ENCODE data around the gene TMEM106C. TPM values are rescaled to one million over a fixed set of nuclear protein-coding genes. Genes with fewer than 3 reads are reported as not detected.
A peak's percentile ranks its signal among the peaks of the same experiment; 100 is the strongest.

Gene TMEM106C
- total and polyA plus RNA-seq, 2 of the 13 experiments (the other 11 are each of a cell fraction or from before 2014, with no cell fraction given), result 132 to 192 TPM

GRCh38 chr12:48001505-48002413 lies 38.4 kb downstream of the TMEM106C start (continued):
- TF ChIP-seq HNF1A (IDR thresholded peaks at IDR 0.05; ENCODE audit: low read depth) (no peak), HNF1A (CRISPR knock-in tag; IDR thresholded peaks at IDR 0.05; ENCODE audit: borderline replicate concordance) (0 out of 2 replicates have a peak, but pooled peaks have one; percentile 20), IKZF5 (CRISPR knock-in tag; IDR thresholded peaks at IDR 0.05) (no peak), ZBTB46 (CRISPR knock-in tag; IDR thresholded peaks at IDR 0.05; ENCODE audit: borderline replicate concordance) (no peak), ZNF280D (CRISPR knock-in tag; IDR thresholded peaks at IDR 0.05) (no peak), TGIF2 (CRISPR knock-in tag; IDR thresholded peaks at IDR 0.05) (no peak), SMARCC2 (IDR thresholded peaks at IDR 0.05) (no peak), SNAPC2 (CRISPR knock-in tag; IDR thresholded peaks at IDR 0.05) (no peak), NR2F2 (IDR thresholded peaks at IDR 0.05; ENCODE audit: borderline replicate concordance, low read depth) (no peak), SMAD3 (CRISPR knock-in tag; IDR thresholded peaks at IDR 0.05) (no peak), MXD1 (CRISPR knock-in tag; IDR thresholded peaks at IDR 0.05) (no peak), SRY (CRISPR knock-in tag; IDR thresholded peaks at IDR 0.05) (no peak), NONO (IDR thresholded peaks at IDR 0.05) (no peak), NONO (CRISPR knock-in tag; conservative IDR thresholded peaks at IDR 0.05) (no peak), TSC22D2 (CRISPR knock-in tag; IDR thresholded peaks at IDR 0.05; ENCODE audit: borderline replicate concordance) (no peak), PBX3 (CRISPR knock-in tag; IDR thresholded peaks at IDR 0.05; ENCODE audit: borderline replicate concordance) (no peak), JUNB (CRISPR knock-in tag; IDR thresholded peaks at IDR 0.05; ENCODE audit: borderline replicate concordance) (no peak)

All from HepG2 (cell line).